Endothelial cell (in vitro differentiated cells): ENCODE results near the gene MRPS14. TPM values are rescaled to one million over a fixed set of nuclear protein-coding genes. Genes with fewer than 3 reads are reported as not detected.

Experiments used
- DNase-seq: peaks from one replicate; pipeline ENCODE4 v3.0.0; 2021; ENCODE audit warnings: low spot score
- H3K27ac Mint-ChIP-seq: one replicate; pipeline ENCODE4 v1.8.0; 2021; ENCODE audit warnings: mixed read lengths, inconsistent platforms; ENCODE audit not compliant: unreplicated experiment
- H3K27me3 Mint-ChIP-seq: one replicate; pipeline ENCODE4 v1.8.0; 2021; ENCODE audit warnings: mild to moderate bottlenecking, moderate library complexity, mixed read lengths, inconsistent platforms; ENCODE audit not compliant: unreplicated experiment
- H3K36me3 Mint-ChIP-seq: one replicate; pipeline ENCODE4 v1.8.0; 2021; ENCODE audit warnings: mild to moderate bottlenecking, low read depth, mixed read lengths, inconsistent platforms; ENCODE audit not compliant: unreplicated experiment
- H3K4me1 Mint-ChIP-seq: one replicate; pipeline ENCODE4 v1.8.0; 2021; ENCODE audit warnings: mild to moderate bottlenecking, mixed read lengths, inconsistent platforms; ENCODE audit not compliant: unreplicated experiment
- H3K4me3 Mint-ChIP-seq: one replicate; pipeline ENCODE4 v1.8.0; 2021; ENCODE audit warnings: mild to moderate bottlenecking, mixed read lengths, inconsistent platforms; ENCODE audit not compliant: unreplicated experiment
- H3K9me3 Mint-ChIP-seq: one replicate; pipeline ENCODE4 v1.8.0; 2021; ENCODE audit warnings: mixed read lengths, inconsistent platforms; ENCODE audit not compliant: unreplicated experiment
- CTCF ChIP-seq: fragments of 200-600 bp; sonication (generic); IDR thresholded peaks from one replicate; pipeline ENCODE4 v1.5.0; 2021; ENCODE audit warnings: antibody characterized with exemption; ENCODE audit not compliant: unreplicated experiment
- total RNA-seq: library from RNA; stranded (reverse); fragmentation: NEBNext Ultra II Directional; extraction: Animal tissue kit (Norgen Biotek cat#: 25700); gene quantifications from one replicate; pipeline ENCODE4 v1.2.1, GENCODE V29; 2021; ENCODE audit not compliant: unreplicated experiment

MRPS14 gene
- total RNA-seq, 1 donor from 2014 or later: 41.5 TPM

- H3K27ac Mint-ChIP-seq: peak overlapping the region; percentile 18
- no peaks in the 10 kb centered on the region for H3K9me3 Mint-ChIP-seq
- TF ChIP-seq CTCF: no peak
- H3K27me3 Mint-ChIP-seq: peaks cover under 1% of the 10 kb centered on the region
- no peak for DNase-seq
- no peak overlapping the region for H3K4me3 Mint-ChIP-seq
- H3K36me3 Mint-ChIP-seq: no peaks in the 10 kb centered on the region
- peaks cover 12% of the 10 kb centered on the region for H3K4me1 Mint-ChIP-seq
Observed at GRCh38 chr1:174976436-174977108, 46.7 kb downstream of the MRPS14 start.

GRCh38 chr1:174975764-174976163 lies 47.5 kb downstream of the MRPS14 start:
- Mint-ChIP-seq H3K27me3 (peaks cover 3% of the 10 kb centered on the region), H3K9me3 (no peaks in the 10 kb centered on the region), H3K36me3 (no peaks in the 10 kb centered on the region), H3K4me1 (peaks cover 15% of the 10 kb centered on the region), H3K27ac (no peak overlapping the region), H3K4me3 (no peak overlapping the region)
- no peak for TF ChIP-seq CTCF
- no peak for DNase-seq

GRCh38 chr1:174974711-174975119 lies 48.5 kb downstream of the MRPS14 start:
- no peaks in the 10 kb centered on the region for H3K9me3 Mint-ChIP-seq
- H3K36me3 Mint-ChIP-seq: no peaks in the 10 kb centered on the region

GRCh38 chr1:174971902-174972301 lies 51.3 kb downstream of the MRPS14 start:
- Mint-ChIP-seq H3K9me3 (no peaks in the 10 kb centered on the region), H3K27ac (no peak overlapping the region), H3K4me3 (no peak overlapping the region), H3K36me3 (no peaks in the 10 kb centered on the region), H3K27me3 (peaks cover 3% of the 10 kb centered on the region), H3K4me1 (peaks cover 29% of the 10 kb centered on the region)
- no peak for TF ChIP-seq CTCF
- no peak for DNase-seq

More at GRCh38 chr1:174974711-174975119, 48.5 kb downstream of the MRPS14 start:
- peaks cover 3% of the 10 kb centered on the region for H3K27me3 Mint-ChIP-seq
- no peak overlapping the region for H3K4me3 Mint-ChIP-seq
- no peak for TF ChIP-seq CTCF
- peaks cover 11% of the 10 kb centered on the region for H3K4me1 Mint-ChIP-seq
- no peak for DNase-seq
- no peak overlapping the region for H3K27ac Mint-ChIP-seq

- Mint-ChIP-seq H3K27ac (no peak overlapping the region), H3K4me1 (peaks cover 28% of the 10 kb centered on the region), H3K27me3 (peaks cover 3% of the 10 kb centered on the region), H3K4me3 (no peak overlapping the region), H3K36me3 (no peaks in the 10 kb centered on the region), H3K9me3 (no peaks in the 10 kb centered on the region)
- DNase-seq: no peak
- no peak for TF ChIP-seq CTCF
Observed at GRCh38 chr1:174971466-174971865, 51.8 kb downstream of the MRPS14 start.
